IPS-15b (cell line): ENCODE results near the gene MYBL2.

ENCODE experiments used
- H3K27me3 ChIP-seq: one replicate; pipeline ENCODE4 v1.6.1; 2013; ENCODE audit warnings: low read length; ENCODE audit not compliant: control insufficient read depth, insufficient read depth
- H3K36me3 ChIP-seq: one replicate; pipeline ENCODE4 v1.6.1; 2013; ENCODE audit warnings: low read length; ENCODE audit not compliant: control insufficient read depth, insufficient read depth
- H3K4me1 ChIP-seq: one replicate; pipeline ENCODE4 v1.6.1; 2013; ENCODE audit warnings: mild to moderate bottlenecking, low read length; ENCODE audit not compliant: control insufficient read depth, insufficient read depth
- H3K4me3 ChIP-seq: one replicate; pipeline ENCODE4 v1.5.1; 2013; ENCODE audit warnings: low read depth, low read length
- H3K9ac ChIP-seq: one replicate; pipeline ENCODE4 v1.6.1; 2013; ENCODE audit warnings: low read depth, mild to moderate bottlenecking, low read length
- H3K9me3 ChIP-seq: one replicate; pipeline ENCODE4 v1.6.1; 2013; ENCODE audit warnings: mild to moderate bottlenecking, low read length; ENCODE audit not compliant: control insufficient read depth, insufficient read depth

MYBL2 gene

GRCh38 chr20:43689165-43689564 lies 22.3 kb downstream of the MYBL2 start:
- Histone ChIP-seq H3K9ac (no peak overlapping the region), H3K4me3 (no peak overlapping the region), H3K4me1 (no peaks in the 10 kb centered on the region), H3K27me3 (no peaks in the 10 kb centered on the region), H3K36me3 (peaks cover 23% of the 10 kb centered on the region), H3K9me3 (no peaks in the 10 kb centered on the region)

GRCh38 chr20:43690943-43691598 lies 24.2 kb downstream of the MYBL2 start:
- H3K27me3 ChIP-seq = no peaks in the 10 kb centered on the region
- H3K9me3 ChIP-seq = no peaks in the 10 kb centered on the region
- peaks cover 25% of the 10 kb centered on the region for H3K36me3 ChIP-seq
- H3K4me1 ChIP-seq = no peaks in the 10 kb centered on the region
- H3K4me3 ChIP-seq = no peak overlapping the region
- H3K9ac ChIP-seq = no peak overlapping the region

- Histone ChIP-seq H3K4me1 (no peaks in the 10 kb centered on the region), H3K9me3 (no peaks in the 10 kb centered on the region), H3K4me3 (no peak overlapping the region), H3K36me3 (peaks cover 15% of the 10 kb centered on the region), H3K9ac (no peak overlapping the region), H3K27me3 (no peaks in the 10 kb centered on the region)
Measured at GRCh38 chr20:43691928-43692524, 25.1 kb downstream of the MYBL2 start.

GRCh38 chr20:43694763-43695162 lies 27.8 kb downstream of the MYBL2 start:
- H3K27me3 ChIP-seq = no peaks in the 10 kb centered on the region
- no peaks in the 10 kb centered on the region for H3K4me1 ChIP-seq
- H3K9me3 ChIP-seq = no peaks in the 10 kb centered on the region
- peaks cover 15% of the 10 kb centered on the region for H3K36me3 ChIP-seq
- H3K4me3 ChIP-seq = no peak overlapping the region
- H3K9ac ChIP-seq = no peak overlapping the region

GRCh38 chr20:43695571-43695970 lies 28.7 kb downstream of the MYBL2 start:
- Histone ChIP-seq H3K9ac (no peak overlapping the region), H3K36me3 (peaks cover 22% of the 10 kb centered on the region), H3K27me3 (no peaks in the 10 kb centered on the region), H3K4me3 (no peak overlapping the region), H3K4me1 (no peaks in the 10 kb centered on the region), H3K9me3 (no peaks in the 10 kb centered on the region)

- no peaks in the 10 kb centered on the region for H3K4me1 ChIP-seq
- H3K36me3 ChIP-seq = peaks cover 52% of the 10 kb centered on the region
- no peak overlapping the region for H3K9ac ChIP-seq
- H3K9me3 ChIP-seq = no peaks in the 10 kb centered on the region
- no peak overlapping the region for H3K4me3 ChIP-seq
- H3K27me3 ChIP-seq = no peaks in the 10 kb centered on the region
Measured at GRCh38 chr20:43699941-43700565, 33.1 kb downstream of the MYBL2 start.

- peaks cover 55% of the 10 kb centered on the region for H3K36me3 ChIP-seq
Measured at GRCh38 chr20:43700627-43701026, 33.7 kb downstream of the MYBL2 start.

GRCh38 chr20:43702502-43702901 lies 35.6 kb downstream of the MYBL2 start:
- Histone ChIP-seq H3K36me3 (peaks cover 59% of the 10 kb centered on the region), H3K9me3 (no peaks in the 10 kb centered on the region), H3K9ac (no peak overlapping the region), H3K4me1 (no peaks in the 10 kb centered on the region), H3K4me3 (no peak overlapping the region), H3K27me3 (no peaks in the 10 kb centered on the region)

More at GRCh38 chr20:43700627-43701026, 33.7 kb downstream of the MYBL2 start:
- Histone ChIP-seq H3K9me3 (no peaks in the 10 kb centered on the region), H3K4me3 (no peak overlapping the region), H3K27me3 (no peaks in the 10 kb centered on the region), H3K4me1 (no peaks in the 10 kb centered on the region), H3K9ac (no peak overlapping the region)

GRCh38 chr20:43710370-43711044 lies 43.6 kb downstream of the MYBL2 start:
- H3K36me3 ChIP-seq = peaks cover 60% of the 10 kb centered on the region
- no peak overlapping the region for H3K4me3 ChIP-seq
- no peaks in the 10 kb centered on the region for H3K4me1 ChIP-seq
- no peaks in the 10 kb centered on the region for H3K27me3 ChIP-seq
- no peaks in the 10 kb centered on the region for H3K9me3 ChIP-seq
- no peak overlapping the region for H3K9ac ChIP-seq

- no peak overlapping the region for H3K4me3 ChIP-seq
- no peaks in the 10 kb centered on the region for H3K4me1 ChIP-seq
- no peak overlapping the region for H3K9ac ChIP-seq
- no peaks in the 10 kb centered on the region for H3K27me3 ChIP-seq
- H3K9me3 ChIP-seq = no peaks in the 10 kb centered on the region
- peaks cover 63% of the 10 kb centered on the region for H3K36me3 ChIP-seq
Measured at GRCh38 chr20:43711098-43711654, 44.3 kb downstream of the MYBL2 start.

GRCh38 chr20:43715044-43715443 lies 48.1 kb downstream of the MYBL2 start:
- Histone ChIP-seq H3K27me3 (no peaks in the 10 kb centered on the region), H3K4me3 (no peak overlapping the region), H3K9ac (no peak overlapping the region), H3K36me3 (peaks cover 49% of the 10 kb centered on the region), H3K9me3 (no peaks in the 10 kb centered on the region), H3K4me1 (no peaks in the 10 kb centered on the region)
